DMS 273 treated with DMSO at 0.1 percent for 48 hours (cell line): ENCODE data around the gene ELMOD2.
"Not testable (repeated sequence)": the region's sequence is repeated elsewhere in the genome, so short reads cannot be mapped to it uniquely, and the experiment has no call there.

Experiments
- DNase-seq: peaks from one replicate; lab custom pipeline; 2025; lab: John Stamatoyannopoulos, UW

The ELMOD2 gene, protein sequence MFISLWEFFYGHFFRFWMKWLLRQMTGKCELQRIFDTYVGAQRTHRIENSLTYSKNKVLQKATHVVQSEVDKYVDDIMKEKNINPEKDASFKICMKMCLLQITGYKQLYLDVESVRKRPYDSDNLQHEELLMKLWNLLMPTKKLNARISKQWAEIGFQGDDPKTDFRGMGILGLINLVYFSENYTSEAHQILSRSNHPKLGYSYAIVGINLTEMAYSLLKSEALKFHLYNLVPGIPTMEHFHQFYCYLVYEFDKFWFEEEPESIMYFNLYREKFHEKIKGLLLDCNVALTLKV

DNA sequence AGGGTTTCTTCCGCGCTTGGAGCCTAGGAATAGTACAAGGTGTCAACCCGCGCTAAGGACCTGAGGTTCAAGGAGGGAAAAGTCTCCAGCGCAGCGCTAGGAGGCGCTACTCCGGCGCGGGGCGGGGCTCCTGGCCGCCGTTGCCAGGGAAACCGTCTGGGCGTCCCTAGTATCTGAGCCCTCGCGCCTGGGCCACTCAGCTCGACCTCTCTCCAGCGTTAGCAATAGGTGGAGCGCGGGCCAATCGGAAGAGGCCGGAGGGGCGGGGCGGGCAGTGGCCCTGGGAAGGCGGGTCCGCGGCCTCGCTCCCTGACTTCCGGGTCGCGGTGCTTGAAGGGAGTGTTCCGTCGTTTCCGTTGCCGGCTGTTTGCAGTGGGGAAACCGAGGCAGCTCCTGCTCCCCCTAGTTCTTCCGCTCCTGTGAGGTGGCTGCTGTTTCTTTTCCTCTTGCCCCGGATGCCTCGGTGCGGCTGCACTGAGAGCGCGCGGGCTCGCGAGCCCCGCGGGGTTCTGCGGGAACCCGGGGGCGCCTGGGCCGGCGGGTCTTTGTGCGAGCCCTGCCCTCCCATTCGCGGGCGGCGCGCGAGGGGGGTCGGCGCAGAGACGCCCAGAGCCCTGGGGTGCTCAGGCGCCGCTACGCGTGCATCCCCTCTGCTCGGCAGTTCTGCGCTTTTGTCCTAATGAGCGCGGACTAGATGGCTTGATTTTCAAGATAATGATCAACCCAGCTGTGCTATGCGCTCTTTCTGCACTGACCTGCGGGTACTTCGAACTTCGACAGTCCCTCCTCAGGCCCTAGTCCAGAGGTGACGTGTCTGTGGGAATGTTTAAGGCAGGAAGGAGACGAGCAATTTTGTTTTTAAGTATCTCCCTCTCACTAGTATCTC lies at the start of gene ELMOD2:
TSS of gene ELMOD2 (plus strand) at position 312 of the 886 bp plus-strand sequence. CDS start 1,261 bp downstream, outside the sequence.
- peak; percentile 90 for DNase-seq

DNA sequence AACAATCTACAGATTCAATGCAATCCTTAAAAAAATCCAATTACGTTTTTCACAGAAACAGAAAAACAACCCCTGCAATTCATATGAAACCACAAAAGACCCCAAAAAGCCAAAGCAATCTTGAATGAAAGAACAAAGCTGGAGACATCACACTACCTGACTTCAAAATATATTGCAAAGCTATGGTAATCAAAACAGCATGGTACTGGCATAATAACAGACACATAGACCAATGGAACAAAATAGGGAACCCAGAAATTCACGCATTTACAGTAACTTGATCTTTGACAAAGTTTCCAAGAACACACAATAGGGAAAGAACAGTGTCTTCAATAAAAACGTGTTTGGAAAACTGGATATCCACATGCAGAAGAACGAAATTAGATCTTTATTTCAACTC lies 40.5 kb upstream of the ELMOD2 start:
- DNase-seq = no peak

DNA sequence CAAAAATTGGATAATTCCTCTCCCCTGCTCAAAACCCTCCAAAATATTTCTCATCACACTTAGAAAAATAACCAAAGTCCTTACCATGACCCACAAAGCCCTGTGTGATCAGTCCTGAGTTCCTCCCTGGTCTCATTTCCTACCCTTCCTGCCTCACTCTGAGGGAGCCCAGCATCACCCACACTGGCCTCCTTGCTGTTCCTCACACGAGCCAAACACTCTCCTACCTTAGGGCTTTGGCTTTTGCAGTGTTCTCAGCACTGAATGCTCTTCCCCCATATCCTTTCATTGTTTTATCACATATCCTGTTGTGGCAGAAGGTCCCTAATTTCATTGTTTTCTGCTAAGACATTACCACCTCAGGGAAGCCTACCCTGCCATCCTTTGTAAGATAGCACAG lies 38.0 kb upstream of the ELMOD2 start:
- DNase-seq = no peak

DNA sequence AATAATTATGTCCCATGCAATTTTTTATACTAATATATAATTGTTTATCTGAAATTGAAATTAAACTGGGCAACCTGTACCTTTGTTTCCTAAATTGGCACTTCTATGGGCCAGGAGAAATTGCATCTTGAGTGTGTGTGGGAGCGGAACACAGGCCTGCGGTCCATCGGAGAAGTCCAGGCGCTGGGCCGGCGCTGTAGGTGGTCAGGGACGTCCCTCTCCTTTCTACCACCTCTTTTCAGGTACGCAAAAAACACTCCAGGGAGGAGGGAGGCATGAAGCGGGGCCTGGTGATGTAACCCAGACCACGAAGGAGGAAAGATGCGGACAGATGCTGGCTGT lies 26.6 kb upstream of the ELMOD2 start:
- no peak for DNase-seq

DNA sequence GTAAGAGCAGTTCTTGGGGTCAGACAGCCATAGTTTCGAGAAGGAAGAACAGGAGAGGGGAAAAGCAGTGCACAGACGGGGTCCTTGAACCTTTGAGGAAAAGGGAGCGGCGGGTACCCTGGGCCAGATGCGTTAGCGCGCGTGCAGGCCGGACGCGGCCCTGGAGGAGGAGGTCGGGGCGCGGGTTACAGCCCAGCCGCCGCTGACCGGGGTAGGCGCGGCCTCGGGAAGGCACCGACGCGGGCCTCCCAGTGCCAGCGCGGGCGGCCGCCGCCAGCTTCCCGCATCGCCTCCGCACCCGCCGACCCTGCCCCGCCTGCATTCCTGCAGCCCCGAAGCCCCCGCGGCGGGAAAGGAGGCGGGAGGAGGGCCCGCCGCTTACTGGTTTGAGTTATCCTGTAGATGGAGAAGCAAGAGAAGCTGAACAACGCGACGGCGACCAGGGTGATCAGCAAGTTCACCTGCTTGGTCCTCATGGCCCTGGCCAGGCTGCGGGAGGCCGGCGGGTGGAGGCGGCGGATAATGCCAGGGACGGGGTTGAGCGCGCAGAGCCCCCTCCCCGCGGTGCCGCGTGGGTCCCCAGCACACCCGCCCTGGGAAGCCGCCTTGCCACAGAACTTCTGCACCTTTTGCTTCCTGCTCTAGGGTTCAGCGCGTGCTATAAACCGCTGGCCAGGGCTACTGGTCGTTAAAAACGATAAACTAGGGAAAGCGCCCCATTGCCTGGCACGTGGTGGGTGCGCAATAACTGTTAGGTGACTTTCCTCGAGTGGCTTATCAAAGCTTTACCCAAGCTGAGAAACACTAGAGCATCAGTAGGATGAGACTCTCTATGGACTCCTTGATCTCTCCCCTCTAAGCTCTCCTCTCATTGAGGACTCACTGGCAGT lies 26.0 kb upstream of the ELMOD2 start, which contains the start of gene MGAT4D:
TSS of gene MGAT4D (minus strand) at position 547 of the 890 bp plus-strand sequence. CDS start at position 476, 71 bp downstream.
- DNase-seq = no peak

DNA sequence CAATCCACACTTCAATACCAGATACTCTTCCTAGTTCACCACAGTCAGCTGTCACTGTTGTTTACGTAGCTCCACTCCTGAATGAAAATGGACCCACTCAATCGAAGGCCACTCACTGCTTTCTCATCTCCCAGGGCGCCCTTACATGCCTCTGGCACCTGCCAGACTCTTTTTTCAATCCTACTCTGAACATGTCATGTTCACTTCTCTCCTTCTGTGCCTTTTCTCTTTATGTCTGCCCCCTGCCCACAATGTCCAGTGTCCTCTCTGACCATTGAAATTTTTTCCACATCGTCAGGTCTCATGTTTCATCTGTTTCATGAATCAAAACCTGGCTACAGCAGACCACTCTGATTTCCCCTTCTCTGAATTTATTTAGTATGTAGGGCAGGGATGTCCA lies 24.6 kb upstream of the ELMOD2 start:
- DNase-seq = no peak

DNA sequence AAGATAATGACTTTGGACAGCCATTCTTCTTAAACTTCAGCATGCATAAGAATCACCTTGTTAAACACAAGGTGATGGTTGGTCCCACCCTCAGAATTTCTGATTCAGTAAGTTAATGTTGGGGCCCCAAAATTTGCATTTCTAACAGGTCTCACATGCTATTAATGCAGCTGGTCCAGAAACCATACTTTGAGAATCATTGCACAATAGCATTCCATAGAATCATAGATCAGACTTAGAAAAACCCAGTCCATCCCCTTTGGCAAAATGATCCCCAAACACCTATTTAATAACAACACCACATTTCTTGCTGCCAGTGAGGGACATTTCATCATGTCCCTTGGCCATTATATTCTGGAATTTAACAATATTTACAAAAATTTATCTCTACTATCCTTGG lies 19.7 kb upstream of the ELMOD2 start:
- no peak for DNase-seq

DNA sequence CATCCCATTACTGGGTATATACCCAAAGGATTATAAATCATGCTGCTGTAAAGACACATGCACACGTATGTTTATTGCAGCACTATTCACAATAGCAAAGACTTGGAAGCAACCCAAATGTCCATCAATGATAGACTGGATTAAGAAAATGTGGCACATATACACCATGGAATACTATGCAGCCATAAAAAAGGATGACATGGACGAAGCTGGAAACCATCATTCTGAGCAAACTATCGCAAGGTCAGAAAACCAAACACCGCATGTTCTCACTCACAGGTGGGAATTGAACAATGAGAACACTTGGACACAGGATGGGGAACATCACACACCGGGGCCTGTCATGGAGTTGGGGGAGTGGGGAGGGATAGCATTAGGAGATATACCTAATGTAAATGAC lies 10.2 kb upstream of the ELMOD2 start:
- DNase-seq = not testable (repeated sequence)

DNA sequence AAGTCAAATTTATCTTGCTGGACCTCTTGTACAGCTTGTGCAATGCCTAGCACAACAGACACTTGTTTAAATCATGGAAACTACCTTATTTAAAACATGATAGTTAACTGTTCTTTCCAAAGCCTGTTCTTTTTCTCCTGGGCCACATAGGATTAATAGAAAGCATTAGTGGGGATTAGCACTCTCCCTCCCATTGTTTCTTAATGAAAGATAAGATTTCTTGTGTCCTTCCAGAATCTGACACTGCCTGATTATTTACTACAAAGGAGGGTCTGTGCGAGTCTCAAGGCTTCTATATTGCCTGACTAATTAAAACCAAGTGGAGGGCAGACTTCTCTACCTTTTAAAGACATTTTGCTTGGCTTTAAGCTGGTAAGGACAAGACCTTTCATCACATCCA lies 8.5 kb upstream of the ELMOD2 start:
- DNase-seq = no peak

DNA sequence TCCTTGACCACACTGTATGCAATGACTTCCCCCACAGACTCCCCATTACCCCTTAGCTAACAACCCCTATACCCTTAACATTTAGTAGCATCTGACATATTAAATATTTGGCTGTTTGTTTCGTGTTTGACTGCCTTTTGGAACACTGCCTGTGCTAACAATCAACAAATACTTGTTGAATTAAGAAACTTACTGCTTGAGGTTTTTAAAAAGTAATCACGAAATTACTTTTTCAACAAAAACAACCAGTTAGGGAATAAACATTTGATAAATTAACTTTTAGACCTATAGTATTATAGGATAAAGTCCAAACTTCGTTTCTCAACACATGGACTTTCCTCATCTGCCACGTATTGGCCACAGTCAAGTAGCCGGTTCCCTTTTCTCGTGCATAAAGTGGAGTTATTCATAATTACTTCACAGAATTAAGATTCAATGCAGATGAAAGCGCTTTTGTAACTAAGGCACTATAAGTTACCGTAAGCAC lies 555 bp upstream of the ELMOD2 start:
- no peak for DNase-seq

DNA sequence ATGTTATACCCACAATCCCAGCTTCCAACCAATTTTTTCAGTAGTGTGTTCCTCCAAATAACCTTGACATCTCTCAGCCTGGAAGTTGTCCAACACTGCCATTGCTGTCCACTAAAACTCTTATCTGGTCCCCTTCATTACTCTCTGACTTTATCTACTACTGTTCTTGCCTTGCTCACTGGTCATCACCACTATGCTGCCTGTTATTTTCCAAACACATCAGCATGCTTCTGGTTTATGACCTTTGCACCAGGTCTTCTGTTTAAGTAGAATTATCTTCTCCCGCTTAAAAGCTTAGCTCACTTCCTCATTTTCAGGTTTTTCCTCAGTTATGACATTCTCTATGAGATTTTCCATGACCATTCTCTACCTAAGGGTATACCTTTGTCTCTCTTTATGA lies 5.5 kb downstream of the ELMOD2 start:
- no peak for DNase-seq

DNA sequence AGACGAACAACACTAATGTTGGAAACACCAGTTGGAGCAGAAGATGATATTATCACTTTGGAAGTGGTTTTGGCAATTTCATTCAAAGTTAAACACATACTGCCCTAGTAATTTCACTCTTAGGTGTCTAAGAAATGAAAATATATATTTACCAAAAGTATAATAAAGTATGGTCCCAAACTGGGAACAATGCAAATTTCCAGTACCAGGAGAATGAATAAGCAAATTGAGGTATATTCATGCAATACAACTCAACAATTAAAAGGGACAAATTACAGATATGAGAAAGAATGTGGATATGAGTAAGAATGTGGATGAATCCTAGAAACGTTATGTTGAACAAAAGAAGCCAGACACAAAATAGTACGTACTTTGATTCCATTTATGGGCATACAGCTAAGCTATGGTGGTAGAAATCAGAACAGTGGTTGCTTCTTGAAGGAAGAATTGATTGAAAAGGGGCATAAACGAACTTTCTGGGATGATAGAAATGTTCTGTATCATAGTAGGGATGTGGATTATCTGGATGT lies 10.0 kb downstream of the ELMOD2 start:
- no peak for DNase-seq

DNA sequence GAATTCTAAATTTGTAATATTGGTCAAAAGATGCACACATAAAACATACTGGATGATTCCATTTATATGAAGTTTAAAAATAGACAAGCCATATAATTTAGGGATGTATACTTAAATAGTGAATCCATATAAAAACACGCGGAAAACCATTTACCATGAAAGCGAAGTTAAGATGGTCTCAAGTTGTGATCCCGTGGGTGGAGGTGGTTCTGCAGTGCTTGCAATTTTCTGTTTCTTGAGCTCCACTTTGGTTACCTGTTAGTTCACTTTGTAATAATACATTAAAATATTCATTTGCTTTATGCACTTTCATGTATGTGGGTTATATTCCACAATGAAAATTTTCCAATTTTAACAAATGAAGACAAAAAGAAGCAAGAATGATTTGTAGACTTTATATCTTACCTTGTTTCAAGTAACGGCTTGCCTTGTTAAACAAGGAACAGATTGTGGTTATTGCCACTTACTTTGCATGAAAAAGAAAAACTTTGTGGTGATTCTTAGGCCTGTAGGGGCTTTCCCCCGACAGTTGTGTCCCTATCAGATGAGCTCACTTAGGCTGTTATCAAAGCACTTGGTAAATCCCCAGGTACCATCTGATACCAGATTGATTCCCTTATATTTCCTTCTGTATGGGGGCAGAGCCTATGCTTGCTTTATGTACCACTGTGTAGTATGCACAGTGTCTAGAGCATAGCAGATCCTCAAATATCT lies 32.6 kb downstream of the ELMOD2 start:
- DNase-seq = no peak

DNA sequence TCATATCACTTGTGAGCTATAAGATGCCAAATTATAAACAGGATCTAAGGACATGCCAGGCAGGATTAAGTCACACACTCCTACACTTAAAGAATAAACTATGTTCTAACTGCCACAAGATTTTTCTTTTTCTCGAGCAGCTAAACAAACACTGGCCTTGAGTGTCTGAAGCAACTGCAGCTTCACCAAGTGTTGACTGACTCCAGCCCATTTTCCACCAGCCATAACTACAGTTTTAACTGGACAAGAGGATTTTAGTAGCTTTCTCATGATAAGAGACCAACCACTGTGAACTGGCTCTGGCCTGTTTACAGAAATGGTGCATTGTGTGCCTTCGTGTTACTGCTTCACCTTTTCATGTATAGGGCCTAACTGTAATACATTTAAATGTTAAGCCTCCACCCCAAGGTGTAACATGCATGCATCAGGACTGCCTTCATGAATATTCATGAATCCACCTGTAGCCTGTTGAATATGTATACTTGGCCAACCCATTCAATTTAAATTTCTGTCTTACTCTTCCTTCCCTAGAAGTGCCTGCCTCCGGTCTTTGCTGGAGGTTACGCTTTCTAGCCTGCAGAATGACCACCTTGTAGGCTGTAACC lies 34.0 kb downstream of the ELMOD2 start:
- no peak for DNase-seq

DNA sequence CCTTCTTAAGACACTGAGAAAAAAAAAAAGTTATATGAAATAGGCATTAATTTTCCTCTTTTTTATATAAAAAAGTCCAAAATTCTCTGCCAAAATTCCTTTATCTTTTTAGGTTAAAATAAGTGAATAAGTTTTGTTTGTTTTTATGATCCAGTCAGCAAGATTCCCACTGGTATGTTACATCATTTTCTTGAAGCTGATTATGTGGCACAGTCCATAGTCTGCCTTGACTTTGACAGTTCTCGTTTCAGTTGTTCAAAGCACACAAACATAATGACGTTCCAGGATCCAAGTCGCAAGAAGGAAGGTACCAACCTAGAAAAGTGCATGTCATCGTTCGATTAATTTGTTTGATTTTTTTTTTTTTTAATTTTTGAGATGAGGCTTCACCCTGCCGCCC lies 35.7 kb downstream of the ELMOD2 start:
- DNase-seq = no peak

DNA sequence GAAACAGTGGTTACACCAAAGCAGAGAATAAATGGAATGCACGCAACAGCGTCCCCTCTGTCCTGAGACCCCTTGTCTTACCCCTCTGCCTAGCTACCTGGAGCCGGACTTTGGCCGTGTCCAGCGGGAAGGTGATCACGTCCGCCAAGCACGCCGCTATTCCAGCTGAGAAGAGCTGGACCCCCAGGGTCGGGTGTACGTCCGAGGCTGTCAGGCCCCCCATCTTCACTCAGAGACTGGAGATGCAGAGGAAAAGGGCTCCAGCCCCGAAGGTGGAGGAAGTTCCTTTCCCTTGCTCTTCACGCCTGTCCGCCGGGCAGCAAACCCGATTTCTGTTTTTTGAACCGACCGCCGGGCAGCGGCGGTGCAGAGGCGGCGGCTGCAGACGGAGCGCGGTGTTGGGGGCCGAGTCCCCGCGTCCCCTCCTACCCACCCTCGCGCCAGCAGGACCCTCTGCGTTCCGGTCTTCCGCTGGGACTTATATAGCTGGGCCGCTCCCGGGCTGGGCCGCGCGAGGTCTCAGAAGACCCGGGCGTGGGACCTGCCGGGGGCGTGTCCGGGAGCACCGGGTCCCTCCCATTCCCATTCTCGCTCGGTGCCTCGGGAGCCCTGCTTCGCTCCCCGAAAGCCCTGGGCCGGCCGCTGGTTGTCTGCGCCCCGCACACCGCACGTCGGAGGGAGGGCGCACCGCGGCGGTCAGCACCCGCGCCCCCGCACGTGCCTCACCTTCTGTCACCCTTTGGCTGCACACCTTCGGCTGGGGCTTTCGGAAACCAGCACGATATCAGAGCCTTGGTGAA lies 44.7 kb downstream of the ELMOD2 start, which contains the start of gene UCP1:
TSS of gene UCP1 (minus strand) at position 455 of the 800 bp plus-strand sequence. CDS start at position 223, 232 bp downstream.
- DNase-seq = no peak

DNA sequence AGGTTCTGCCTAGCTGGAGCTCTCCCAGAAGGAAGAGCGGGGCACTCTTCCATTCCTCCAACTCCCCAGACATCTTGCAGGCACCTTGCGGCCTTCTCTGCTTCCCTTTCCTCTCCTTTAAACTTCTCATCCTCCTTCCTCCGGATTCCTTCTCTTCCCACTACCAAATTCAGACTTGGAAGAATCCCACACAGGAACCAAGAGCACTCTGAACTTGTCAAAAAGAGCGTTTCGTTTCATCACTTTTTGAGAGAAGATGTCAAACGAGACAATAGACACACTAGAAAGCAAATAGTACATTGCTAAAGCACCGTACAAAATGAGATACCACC lies 45.3 kb downstream of the ELMOD2 start:
- DNase-seq = no peak

DNA sequence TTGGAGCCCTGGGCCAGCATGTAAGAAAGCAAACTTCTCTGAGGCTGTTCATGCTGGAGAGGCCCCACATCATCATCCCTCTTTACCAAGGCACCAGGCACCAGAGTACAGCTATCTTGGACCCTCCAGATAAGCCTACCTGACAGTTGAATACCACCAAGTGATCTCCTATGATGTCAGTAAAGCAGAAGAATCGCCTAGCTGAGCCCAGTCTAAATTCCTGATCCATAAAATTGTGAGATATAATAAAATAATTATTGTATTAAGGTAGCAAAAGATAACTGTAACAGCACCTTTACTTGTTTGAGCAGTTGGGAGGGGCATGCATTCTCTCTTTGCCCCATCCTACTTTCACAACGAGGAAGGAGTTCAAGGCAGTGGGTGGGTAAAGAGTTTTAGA lies 47.7 kb downstream of the ELMOD2 start:
- no peak for DNase-seq

DNA sequence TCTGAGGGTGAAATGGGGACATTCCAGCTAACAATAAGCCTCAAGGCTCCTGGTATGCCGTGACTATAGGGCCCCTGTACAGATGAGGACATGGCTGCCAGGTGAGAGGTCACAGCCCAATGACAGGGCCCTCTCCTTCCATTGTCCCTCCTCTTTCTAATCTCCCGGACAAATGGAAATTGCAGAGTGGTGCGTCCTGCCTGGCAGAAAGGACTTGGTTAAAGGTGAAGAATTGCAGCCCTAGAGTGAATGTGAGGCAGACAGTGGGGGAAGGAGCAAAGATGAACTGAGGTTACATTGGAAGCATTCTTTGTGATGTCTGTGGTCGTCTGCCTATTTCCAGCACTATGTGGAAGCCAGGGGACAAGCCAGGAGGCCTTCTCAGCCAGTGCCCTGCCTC lies 51.5 kb downstream of the ELMOD2 start:
- no peak for DNase-seq

DNA sequence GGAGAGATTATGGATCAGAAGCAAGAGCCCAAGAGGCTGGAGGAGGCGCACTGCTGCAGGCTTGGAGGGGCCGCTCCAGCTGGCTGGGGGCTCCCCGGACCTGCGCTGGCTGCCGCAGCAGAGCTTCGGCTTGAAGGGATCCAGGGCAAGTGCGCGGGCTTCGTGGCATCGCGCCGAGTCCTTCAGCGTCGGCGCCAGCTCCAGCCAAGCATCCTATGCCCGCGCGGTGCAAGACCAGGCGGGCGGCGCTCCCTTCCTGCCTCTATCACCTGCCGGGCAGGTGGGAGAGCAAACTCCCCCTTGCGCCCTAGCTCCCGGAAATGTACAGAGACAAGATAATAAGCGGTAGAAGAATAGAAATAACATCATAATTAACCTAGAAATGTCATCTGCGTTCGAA lies 55.3 kb downstream of the ELMOD2 start:
- DNase-seq = no peak
